Left colon (tissue), 2 donors: ENCODE results near the gene MYL11. TPM values are rescaled to one million over a fixed set of nuclear protein-coding genes. Genes with fewer than 3 reads are reported as not detected.

Source experiments
- ATAC-seq: fragments of 200-7000 bp; cut with Tn5 transposase; one replicate; pipeline ENCODE4 v1.9.1; 2020; ENCODE audit warnings: mild to moderate bottlenecking, moderate library complexity
- DNase-seq, 2 donors: peaks; one replicate each; pipeline ENCODE4 v3.0.0-alpha.2; 2020
- intact Hi-C, 2 donors: fragments of 100-400 bp; cut with DNase I in 1 of 2; cut with micrococcal nuclease in 1 of 2; formaldehyde crosslinking; loops; one replicate each; pipeline versions ENCODE4 v1.11.2 to v1.14.0; 2022; cut with DNase I, micrococcal nuclease
- total RNA-seq, 2 donors: library from RNA; stranded (reverse); fragmentation: NEBNext Ultra II Directional; extraction: Animal tissue kit (Norgen Biotek cat#: 25700); gene quantifications; one replicate each; pipeline ENCODE4 v1.2.1, GENCODE V29; 2021
- donor health status: DM: no; HTN: no; CAD: no.
- donor health status: DM: yes; HTN: yes; CAD: no.

The MYL11 gene
- total RNA-seq, 2 donors from 2014 or later = not detected

GRCh38 chr16:30407804-30408534, 33.4 kb downstream of the MYL11 start:
- intact Hi-C loops = no loop called here
- DNase-seq = no peak
- no peak for ATAC-seq

GRCh38 chr16:30409125-30410060, 34.8 kb downstream of the MYL11 start:
- intact Hi-C loops = no loop called here
- DNase-seq (peak; percentile 84 to 94), ATAC-seq (peak; percentile 67)

GRCh38 chr16:30413112-30413806, 38.7 kb downstream of the MYL11 start:
- intact Hi-C loops = no loop called here
- ATAC-seq (no peak), DNase-seq (no peak)

GRCh38 chr16:30414159-30414558, 39.6 kb downstream of the MYL11 start:
- DNase-seq (no peak), ATAC-seq (no peak)
- intact Hi-C loops = no loop called here

GRCh38 chr16:30416047-30416603, 41.5 kb downstream of the MYL11 start:
- ATAC-seq (no peak), DNase-seq (no peak)
- intact Hi-C loops = no loop called here

GRCh38 chr16:30416624-30417528, 42.3 kb downstream of the MYL11 start:
- intact Hi-C loops = no loop called here
- ATAC-seq (no peak), DNase-seq (no peak)

- intact Hi-C loops = no loop called here
- ATAC-seq (peak; percentile 91), DNase-seq (peak; percentile 85 to 90)
Measured at GRCh38 chr16:30417529-30418349, 43.1 kb downstream of the MYL11 start.

GRCh38 chr16:30418350-30419181, 44.0 kb downstream of the MYL11 start:
- DNase-seq (peak in 1 of 2 donors; percentile 33), ATAC-seq (peak; percentile 18)
- intact Hi-C loops = no loop called here

GRCh38 chr16:30421010-30421409, 46.4 kb downstream of the MYL11 start:
- ATAC-seq = no peak
- no peak for DNase-seq
- intact Hi-C loops = loop anchor here in 1 of 2 donors (10.0 kb wide), 1 partner anchor 184 kb away; no protein-coding TSS in a partner anchor

Other genes with a start within 250 kb of the MYL11 start
- gene CORO1A, start 191.2 kb upstream of the MYL11 start, total RNA-seq = 10 to 100 TPM in 1 of 2 donors, 1 to 10 TPM in 1; 7.6 to 24.5 TPM
- 100 to 1,000 TPM; 156 to 192 TPM for gene BOLA2B, start 181.1 kb upstream of the MYL11 start, total RNA-seq
- gene SLX1A, start 180.9 kb upstream of the MYL11 start, total RNA-seq = 10 to 100 TPM; 84.5 to 86.9 TPM
- 10 to 100 TPM; 72.3 to 92.6 TPM for gene SULT1A3, start 175.5 kb upstream of the MYL11 start, total RNA-seq
- 10 to 100 TPM in 1 of 2 donors, 1 to 10 TPM in 1; 9.7 to 21.1 TPM for gene NPIPB13, start 126.3 kb upstream of the MYL11 start, total RNA-seq
- 10 to 100 TPM; 57.3 to 65.2 TPM for gene CD2BP2, start 19.5 kb upstream of the MYL11 start, total RNA-seq
- gene TBC1D10B, start 4.3 kb upstream of the MYL11 start, total RNA-seq = 10 to 100 TPM; 46.2 to 46.4 TPM
- 1 to 10 TPM; 3.6 to 5.7 TPM for gene SEPTIN1, start 7.8 kb downstream of the MYL11 start, total RNA-seq
- gene ZNF48, start 20.6 kb downstream of the MYL11 start, total RNA-seq = 1 to 10 TPM; 5.6 to 8.4 TPM
- 1 to 10 TPM; 3.2 to 4.4 TPM for gene ZNF771, start 32.8 kb downstream of the MYL11 start, total RNA-seq
- gene DCTPP1, start 55.2 kb downstream of the MYL11 start, total RNA-seq = 100 to 1,000 TPM in 1 of 2 donors, 10 to 100 TPM in 1; 76.7 to 102 TPM
- 100 to 1,000 TPM; 157 to 183 TPM for gene SEPHS2, start 71.1 kb downstream of the MYL11 start, total RNA-seq
- 1 to 10 TPM; 6.7 to 7.3 TPM for gene ITGAL, start 97.9 kb downstream of the MYL11 start, total RNA-seq
- 10 to 100 TPM; 58.7 to 62.4 TPM for gene ZNF768, start 151.8 kb downstream of the MYL11 start, total RNA-seq
- gene ZNF747, start 160.1 kb downstream of the MYL11 start, total RNA-seq = 10 to 100 TPM in 1 of 2 donors, 1 to 10 TPM in 1; 9.8 to 11.7 TPM
- 10 to 100 TPM; 10.6 to 20.7 TPM for gene ZNF764, start 183.6 kb downstream of the MYL11 start, total RNA-seq
- 10 to 100 TPM; 16.6 to 24.4 TPM for gene ZNF688, start 196.9 kb downstream of the MYL11 start, total RNA-seq
- gene ZNF785, start 210.9 kb downstream of the MYL11 start, total RNA-seq = 10 to 100 TPM; 14.9 to 17.8 TPM
- gene ZNF689, start 235.6 kb downstream of the MYL11 start, total RNA-seq = 1 to 10 TPM; 6.8 to 6.9 TPM